ENCODE data around the gene ADD2.

The ADD2 gene

GRCh38 chr2:70717431-70718038, 50.5 kb downstream of the ADD2 start:
- no peak for DNase-seq

DNA sequence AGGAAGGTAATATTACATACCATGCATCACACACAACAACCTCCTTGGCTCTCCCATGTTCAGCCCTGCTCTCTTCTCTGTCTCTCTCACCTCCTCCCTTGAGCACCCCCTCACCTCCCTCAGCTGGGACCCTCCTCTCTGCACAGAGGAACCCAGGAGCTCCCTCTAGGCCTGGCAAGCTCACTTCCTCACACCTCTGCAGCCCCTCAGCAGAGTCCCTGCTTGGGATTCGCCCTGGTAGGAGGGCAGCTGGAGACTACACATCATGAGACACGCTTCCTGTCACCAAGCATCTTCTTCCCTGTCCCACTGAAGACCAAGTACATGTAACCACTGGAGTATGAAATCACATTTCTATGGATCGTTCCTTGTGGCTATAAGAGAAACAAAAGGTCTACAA, 51.0 kb downstream of the ADD2 start:
- no peak for DNase-seq

- no peak for DNase-seq
Observed at GRCh38 chr2:70716131-70716743, 51.8 kb downstream of the ADD2 start.

GRCh38 chr2:70715071-70715985, 52.7 kb downstream of the ADD2 start:
- no peak for DNase-seq

- no peak for DNase-seq
Observed at GRCh38 chr2:70714141-70714905, 53.7 kb downstream of the ADD2 start.

- DNase-seq, result no peak
Observed at GRCh38 chr2:70712916-70713315, 55.1 kb downstream of the ADD2 start.

DNA sequence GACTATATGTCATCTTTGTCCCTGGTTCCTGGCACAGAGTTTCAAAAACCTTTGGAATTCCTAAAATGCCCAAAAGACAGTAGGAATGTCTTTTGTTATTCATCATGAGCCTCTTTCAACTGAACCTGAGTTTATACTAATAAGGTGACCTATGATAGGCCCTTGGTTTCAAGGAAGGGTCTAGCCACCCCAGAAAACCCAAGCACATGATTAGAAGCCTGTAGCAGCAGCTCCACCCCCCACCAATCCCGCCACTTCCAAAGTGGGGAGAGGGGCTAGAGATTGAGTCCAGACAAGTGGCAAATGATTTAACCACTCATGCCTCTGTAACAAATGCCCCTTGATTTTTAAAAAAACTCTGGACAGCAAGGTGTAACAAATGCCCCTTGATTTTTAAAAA, 56.8 kb downstream of the ADD2 start:
- no peak for DNase-seq

GRCh38 chr2:70710038-70710690, 57.8 kb downstream of the ADD2 start:
- DNase-seq, result no peak

DNA sequence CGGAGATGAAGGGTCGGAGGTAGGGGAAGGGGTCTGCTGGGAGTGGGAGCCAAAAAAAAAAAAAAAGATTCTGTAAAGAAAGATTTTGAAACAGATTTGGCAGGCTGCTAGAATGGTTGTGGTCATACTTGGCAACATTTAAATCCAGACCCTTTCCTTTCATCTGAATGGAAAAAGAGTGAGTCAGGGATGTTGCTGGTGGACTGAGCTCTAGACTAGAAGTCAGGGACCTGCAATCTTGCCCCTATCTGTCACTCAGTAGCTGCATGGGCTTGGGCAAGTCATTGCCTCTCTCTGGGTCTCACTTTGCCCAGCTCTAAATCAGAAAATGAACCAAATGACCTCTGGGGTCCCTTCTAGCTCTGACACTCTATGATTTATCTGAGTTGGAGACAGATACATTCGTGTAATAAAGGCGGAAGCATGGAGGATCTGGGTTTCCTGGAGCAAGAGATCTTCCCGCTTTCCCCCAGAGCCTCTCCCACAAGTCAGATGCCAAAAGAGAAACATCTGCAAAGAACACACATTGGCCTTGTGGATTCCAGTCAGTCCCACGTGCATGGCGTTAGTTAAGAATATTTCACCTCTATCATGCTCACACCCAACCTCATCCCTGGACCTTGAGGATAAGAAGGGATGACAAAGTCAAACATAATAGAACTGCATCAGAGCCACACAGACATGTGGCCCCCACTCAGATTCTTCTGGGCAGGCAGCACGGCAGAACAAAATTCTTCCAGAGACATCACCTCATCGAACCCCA, 58.5 kb downstream of the ADD2 start:
- no peak for DNase-seq

DNA sequence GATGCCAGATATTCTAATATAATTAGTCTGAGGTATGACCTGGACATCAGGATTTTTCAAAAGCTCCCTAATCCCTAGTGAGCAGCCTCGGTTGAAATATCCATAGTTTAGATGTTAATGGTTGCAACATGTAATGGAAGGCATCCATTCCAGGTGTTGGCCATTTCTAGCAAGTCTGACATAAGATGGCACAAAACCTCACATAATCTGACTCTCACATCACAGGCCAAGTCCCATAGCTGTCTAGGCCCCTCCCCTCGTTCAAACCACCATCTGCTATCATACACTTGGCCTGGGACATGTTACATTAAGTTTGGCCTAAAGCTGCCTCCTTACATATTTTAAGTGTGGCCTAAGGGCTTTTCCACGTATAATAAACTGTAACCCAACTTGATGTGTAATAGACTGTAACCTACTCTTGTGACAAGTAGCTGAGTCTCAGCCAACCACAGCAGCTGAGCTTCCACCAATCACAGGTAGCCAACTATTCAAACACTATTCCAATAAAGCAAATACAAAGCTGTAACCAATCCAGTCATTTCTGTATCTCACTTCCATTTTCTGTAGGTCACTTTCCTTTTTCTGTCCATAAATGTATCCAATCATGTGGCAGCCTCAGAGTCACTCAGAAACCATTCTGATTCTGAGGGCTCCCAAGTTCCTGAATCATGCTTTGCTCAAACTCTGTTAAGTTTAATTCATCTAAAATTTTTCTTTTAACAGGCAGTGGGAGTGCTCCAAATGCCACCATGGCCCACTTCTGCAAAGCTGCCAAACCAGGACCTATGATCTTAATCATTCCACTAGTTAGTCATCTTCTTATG, 59.4 kb downstream of the ADD2 start:
- no peak for DNase-seq

DNA sequence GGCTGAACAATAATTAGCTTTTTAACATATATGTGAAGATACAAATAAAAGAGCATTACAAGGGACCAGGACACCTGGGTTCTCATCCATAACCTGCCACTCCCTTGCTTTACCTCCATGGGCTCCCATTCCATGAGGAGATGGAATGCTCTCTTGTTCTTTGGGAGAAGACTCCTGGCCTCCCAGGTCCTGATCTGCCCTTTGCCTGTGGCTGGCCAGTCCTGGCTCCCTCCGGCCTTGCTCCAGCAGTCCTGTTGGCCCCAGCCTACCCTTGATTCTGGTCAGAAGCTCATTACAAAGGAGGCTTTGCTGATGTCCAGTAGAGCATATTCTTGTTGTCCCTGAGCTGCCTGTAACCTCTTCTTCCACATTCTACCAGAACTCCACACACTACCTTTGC, 60.3 kb downstream of the ADD2 start:
- DNase-seq, result no peak

DNA sequence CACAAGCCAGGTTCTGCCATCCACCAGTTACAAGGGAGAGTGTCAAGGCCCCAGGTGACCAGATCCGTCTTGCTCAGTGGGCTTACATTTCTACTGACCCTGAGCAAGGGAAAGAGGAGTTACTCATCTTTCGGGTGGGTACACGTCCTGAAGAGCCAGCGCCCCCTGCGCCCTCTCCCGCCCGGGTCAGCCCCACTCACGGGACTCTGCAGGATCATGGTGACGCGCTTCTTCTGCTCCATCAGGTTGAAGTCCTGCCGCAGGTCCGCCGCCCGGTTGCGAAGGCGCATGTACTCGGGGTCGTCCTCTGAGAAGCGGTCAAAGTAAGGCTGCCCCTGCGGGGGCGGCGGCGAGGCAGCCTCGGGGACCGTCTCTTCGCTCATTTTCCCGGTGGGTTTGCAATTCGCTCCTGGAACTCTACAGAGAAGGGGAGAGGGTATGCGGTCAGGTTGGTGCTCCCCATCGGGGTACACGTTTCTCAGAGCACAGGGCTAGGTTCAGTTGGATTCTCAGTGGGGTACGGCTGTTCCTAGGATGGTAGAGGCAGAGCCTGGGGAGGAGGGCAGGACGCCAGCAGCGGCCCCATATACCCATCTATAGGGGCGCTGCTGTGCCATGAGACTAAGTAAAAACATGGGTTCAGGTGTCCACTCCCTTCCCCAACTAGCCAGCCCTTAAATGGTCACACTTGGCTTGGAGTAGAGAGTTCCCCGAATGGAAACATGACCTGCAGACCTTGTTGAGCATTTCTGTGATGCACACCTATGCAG, 61.8 kb downstream of the ADD2 start:
- no peak for DNase-seq

GRCh38 chr2:70705160-70705850, 62.7 kb downstream of the ADD2 start:
- no peak for DNase-seq

GRCh38 chr2:70703900-70704549, 64.0 kb downstream of the ADD2 start:
- no peak for DNase-seq

- no peak for DNase-seq
Observed at GRCh38 chr2:70702711-70703395, 65.1 kb downstream of the ADD2 start.

GRCh38 chr2:70698847-70699246, 69.2 kb downstream of the ADD2 start:
- no peak for DNase-seq

- DNase-seq, result no peak
Observed at GRCh38 chr2:70697603-70698383, 70.2 kb downstream of the ADD2 start.

DNA sequence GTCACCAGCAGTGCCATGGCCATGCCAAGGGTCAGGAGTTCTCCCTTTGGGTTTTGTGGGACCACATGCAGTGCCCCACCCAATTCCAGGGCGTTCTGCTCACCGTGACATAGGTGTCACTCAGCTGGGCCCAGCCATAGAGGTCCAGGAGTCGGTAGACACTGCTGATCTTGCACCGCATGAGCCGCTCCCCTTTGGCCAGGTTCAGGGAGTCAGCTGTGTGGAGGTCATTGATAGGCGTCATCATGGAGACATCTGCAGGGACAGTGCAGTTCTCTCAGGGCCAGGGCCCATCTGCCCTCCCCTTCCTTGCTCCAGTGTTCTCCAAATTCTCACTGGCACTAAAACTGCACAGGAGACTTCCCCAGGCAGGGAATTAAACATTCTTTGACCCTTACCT, 71.9 kb downstream of the ADD2 start:
- no peak for DNase-seq
